Activated T-cell treated with anti-CD3 and anti-CD28 coated beads for 4 hours (primary cell): ENCODE results near the gene KCNK10.

Source experiments
- DNase-seq: peaks from one replicate; pipeline ENCODE4 v3.0.0-alpha.2; 2020

The KCNK10 gene

GRCh38 chr14:88225721-88226120 lies 97.3 kb downstream of the KCNK10 start:
- no peak for DNase-seq

GRCh38 chr14:88218119-88218915 lies 104.8 kb downstream of the KCNK10 start:
- DNase-seq: no peak

- DNase-seq: no peak
These were observed 110.4 kb downstream of the KCNK10 start for GRCh38 chr14:88212691-88213090.

GRCh38 chr14:88210426-88210825 lies 112.6 kb downstream of the KCNK10 start:
- DNase-seq: no peak

GRCh38 chr14:88209273-88209672 lies 113.8 kb downstream of the KCNK10 start:
- no peak for DNase-seq

GRCh38 chr14:88208858-88209257 lies 114.2 kb downstream of the KCNK10 start:
- no peak for DNase-seq

- no peak for DNase-seq
These were observed 118.8 kb downstream of the KCNK10 start for GRCh38 chr14:88204221-88204620.

GRCh38 chr14:88203291-88203690 lies 119.8 kb downstream of the KCNK10 start:
- DNase-seq: no peak

- no peak for DNase-seq
These were observed 120.8 kb downstream of the KCNK10 start for GRCh38 chr14:88202286-88202685.

- DNase-seq: no peak
These were observed 121.2 kb downstream of the KCNK10 start for GRCh38 chr14:88201851-88202250.

GRCh38 chr14:88199882-88200281 lies 123.2 kb downstream of the KCNK10 start:
- no peak for DNase-seq

- no peak for DNase-seq
These were observed 124.6 kb downstream of the KCNK10 start for GRCh38 chr14:88198446-88198845.

GRCh38 chr14:88196925-88197324 lies 126.1 kb downstream of the KCNK10 start:
- no peak for DNase-seq

- DNase-seq: no peak
These were observed 126.8 kb downstream of the KCNK10 start for GRCh38 chr14:88196116-88196890.

- DNase-seq: no peak
These were observed 127.4 kb downstream of the KCNK10 start for GRCh38 chr14:88195676-88196075.

- no peak for DNase-seq
These were observed 128.5 kb downstream of the KCNK10 start for GRCh38 chr14:88194531-88194930.

GRCh38 chr14:88191605-88192004 lies 131.5 kb downstream of the KCNK10 start:
- no peak for DNase-seq

GRCh38 chr14:88189417-88190191 lies 133.5 kb downstream of the KCNK10 start:
- DNase-seq: peak; percentile 14

- no peak for DNase-seq
These were observed 134.2 kb downstream of the KCNK10 start for GRCh38 chr14:88188745-88189416.

GRCh38 chr14:88185843-88186242 lies 137.2 kb downstream of the KCNK10 start:
- no peak for DNase-seq

- DNase-seq: no peak
These were observed 138.1 kb downstream of the KCNK10 start for GRCh38 chr14:88184956-88185355.

GRCh38 chr14:88181072-88181471 lies 142.0 kb downstream of the KCNK10 start:
- no peak for DNase-seq

- DNase-seq: no peak
These were observed 143.4 kb downstream of the KCNK10 start for GRCh38 chr14:88179716-88180115.
